PC-9 (cell line): ENCODE data around the gene FAM32A.

ENCODE experiments used
- EZH2 ChIP-seq: fragments of 200-600 bp; sonication (generic); IDR thresholded peaks from 2 replicates; pipeline ENCODE4 v1.8.0; 2017; ENCODE audit warnings: antibody characterized with exemption, low read depth
- TF ChIP-seq, protein P1 (sequence below): fragments of 200-600 bp; sonication (generic); conservative IDR thresholded peaks from 2 replicates; pipeline ENCODE4 v1.6.1; 2017; ENCODE audit warnings: mixed run types, antibody characterized with exemption, mild to moderate bottlenecking, moderate library complexity

DNA sequence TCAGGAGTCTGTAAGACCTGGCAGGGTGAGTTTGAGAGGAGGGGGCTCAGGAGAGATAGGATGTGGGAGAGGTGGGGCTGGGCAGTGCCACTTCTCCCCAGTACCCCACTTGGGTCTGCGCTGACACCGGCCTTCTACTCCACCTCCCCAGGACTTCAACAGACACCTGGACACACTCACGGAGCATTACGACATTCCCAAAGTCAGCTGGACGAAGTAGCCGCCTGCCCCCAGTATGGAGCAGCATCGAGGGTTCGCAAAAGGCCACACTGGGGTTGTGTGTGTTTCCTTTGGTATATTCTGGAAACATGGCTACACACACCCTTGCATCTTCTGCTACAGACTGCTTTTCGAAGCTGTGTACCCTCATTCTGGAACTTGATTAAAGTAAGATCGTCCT, 5.5 kb downstream of the FAM32A start:
- TF ChIP-seq, protein P1, sequence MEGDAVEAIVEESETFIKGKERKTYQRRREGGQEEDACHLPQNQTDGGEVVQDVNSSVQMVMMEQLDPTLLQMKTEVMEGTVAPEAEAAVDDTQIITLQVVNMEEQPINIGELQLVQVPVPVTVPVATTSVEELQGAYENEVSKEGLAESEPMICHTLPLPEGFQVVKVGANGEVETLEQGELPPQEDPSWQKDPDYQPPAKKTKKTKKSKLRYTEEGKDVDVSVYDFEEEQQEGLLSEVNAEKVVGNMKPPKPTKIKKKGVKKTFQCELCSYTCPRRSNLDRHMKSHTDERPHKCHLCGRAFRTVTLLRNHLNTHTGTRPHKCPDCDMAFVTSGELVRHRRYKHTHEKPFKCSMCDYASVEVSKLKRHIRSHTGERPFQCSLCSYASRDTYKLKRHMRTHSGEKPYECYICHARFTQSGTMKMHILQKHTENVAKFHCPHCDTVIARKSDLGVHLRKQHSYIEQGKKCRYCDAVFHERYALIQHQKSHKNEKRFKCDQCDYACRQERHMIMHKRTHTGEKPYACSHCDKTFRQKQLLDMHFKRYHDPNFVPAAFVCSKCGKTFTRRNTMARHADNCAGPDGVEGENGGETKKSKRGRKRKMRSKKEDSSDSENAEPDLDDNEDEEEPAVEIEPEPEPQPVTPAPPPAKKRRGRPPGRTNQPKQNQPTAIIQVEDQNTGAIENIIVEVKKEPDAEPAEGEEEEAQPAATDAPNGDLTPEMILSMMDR = no peak
- no peak for TF ChIP-seq EZH2
